ENCODE results near the gene REXO2. TPM values are rescaled to one million over a fixed set of nuclear protein-coding genes. Genes with fewer than 3 reads are reported as not detected.

Gene REXO2
- total and polyA plus RNA-seq, 7 donors = 44.1 to 77.4 (median 67.5) TPM

- Histone ChIP-seq H3K27me3 (ENCODE audit: insufficient read depth in 3 of 3, low read length in 2 of 3) (no peaks in the 10 kb centered on the region), H3K4me1 (peaks cover 4% of the 10 kb centered on the region), H3K27ac (no peak overlapping the region), H3K4me3 (no peak overlapping the region), H3K9me3 (no peaks in the 10 kb centered on the region), H3K36me3 (ENCODE audit: insufficient read depth in 1 of 2, low read depth in 1 of 2) (no peaks in the 10 kb centered on the region)
- ATAC-seq (no peak), DNase-seq (no peak)
- WGBS, 3 donors = 94 to 96% (median 95%) methylated on average over 2 of the region's 2 CpGs
- no peak for TF ChIP-seq CTCF (IDR thresholded peaks at IDR 0.05)
- intact Hi-C loops (cut with DNase I) = no loop called here
These were observed 24.7 kb downstream of the REXO2 start for GRCh38 chr11:114463999-114464398.

- WGBS, 3 donors = 45 to 59% (median 46%) methylated on average over 3 of the region's 3 CpGs
- no peak for TF ChIP-seq CTCF (IDR thresholded peaks at IDR 0.05)
These were observed 27.5 kb downstream of the REXO2 start for GRCh38 chr11:114466742-114467141.

GRCh38 chr11:114472661-114473060 lies 33.4 kb downstream of the REXO2 start:
- no peak for TF ChIP-seq CTCF (IDR thresholded peaks at IDR 0.05)

More at GRCh38 chr11:114466742-114467141, 27.5 kb downstream of the REXO2 start:
- ATAC-seq (peak in 2 of 4 donors; percentile 41 to 46), DNase-seq (no peak)
- no peaks in the 10 kb centered on the region for H3K36me3 ChIP-seq (ENCODE audit: insufficient read depth in 1 of 2, low read depth in 1 of 2)
- peaks cover 4% of the 10 kb centered on the region for H3K4me1 ChIP-seq
- no peak overlapping the region for H3K27ac ChIP-seq
- H3K27me3 ChIP-seq (ENCODE audit: insufficient read depth in 3 of 3, low read length in 2 of 3) = no peaks in the 10 kb centered on the region
- intact Hi-C loops (cut with DNase I) = no loop called here
- no peaks in the 10 kb centered on the region for H3K9me3 ChIP-seq
- no peak overlapping the region for H3K4me3 ChIP-seq

GRCh38 chr11:114478001-114478410 lies 38.7 kb downstream of the REXO2 start:
- ATAC-seq (no peak), DNase-seq (no peak)
- no peak overlapping the region for H3K4me3 ChIP-seq
- H3K4me1 ChIP-seq = no peaks in the 10 kb centered on the region
- no peak overlapping the region for H3K27ac ChIP-seq
- H3K9me3 ChIP-seq = no peaks in the 10 kb centered on the region
- no peak for TF ChIP-seq CTCF (IDR thresholded peaks at IDR 0.05)
- no peaks in the 10 kb centered on the region for H3K36me3 ChIP-seq (ENCODE audit: insufficient read depth in 1 of 2, low read depth in 1 of 2)
- WGBS, 3 donors = 31 to 53% (median 39%) methylated on average over 2 of the region's 2 CpGs
- no peaks in the 10 kb centered on the region for H3K27me3 ChIP-seq (ENCODE audit: insufficient read depth in 3 of 3, low read length in 2 of 3)
- intact Hi-C loops (cut with DNase I) = no loop called here

More at GRCh38 chr11:114472661-114473060, 33.4 kb downstream of the REXO2 start:
- Histone ChIP-seq H3K27me3 (ENCODE audit: insufficient read depth in 3 of 3, low read length in 2 of 3) (no peaks in the 10 kb centered on the region), H3K36me3 (ENCODE audit: insufficient read depth in 1 of 2, low read depth in 1 of 2) (no peaks in the 10 kb centered on the region), H3K27ac (no peak overlapping the region), H3K4me1 (no peaks in the 10 kb centered on the region), H3K9me3 (no peaks in the 10 kb centered on the region), H3K4me3 (no peak overlapping the region)
- 82 to 91% (median 83%) methylated on average over 2 of the region's 2 CpGs for WGBS, 3 donors
- DNase-seq = no peak
- intact Hi-C loops (cut with DNase I) = no loop called here
- ATAC-seq = no peak

- ATAC-seq (no peak), DNase-seq (no peak)
- WGBS, 3 donors = 54 to 62% (median 55%) methylated on average over 4 of the region's 4 CpGs
- no peaks in the 10 kb centered on the region for H3K9me3 ChIP-seq
- intact Hi-C loops (cut with DNase I) = no loop called here
- no peak overlapping the region for H3K4me3 ChIP-seq
- no peaks in the 10 kb centered on the region for H3K4me1 ChIP-seq
- no peaks in the 10 kb centered on the region for H3K27me3 ChIP-seq (ENCODE audit: insufficient read depth in 3 of 3, low read length in 2 of 3)
- no peak for TF ChIP-seq CTCF (IDR thresholded peaks at IDR 0.05)
- no peak overlapping the region for H3K27ac ChIP-seq
- H3K36me3 ChIP-seq (ENCODE audit: insufficient read depth in 1 of 2, low read depth in 1 of 2) = no peaks in the 10 kb centered on the region
These were observed 39.5 kb downstream of the REXO2 start for GRCh38 chr11:114478768-114479167.

All from psoas muscle (tissue), 8 donors.